Prostate gland (tissue), 2 donors: ENCODE data around the gene GNLY. TPM values are rescaled to one million over a fixed set of nuclear protein-coding genes. Genes with fewer than 3 reads are reported as not detected.

Source experiments
- DNase-seq: peaks from one replicate; pipeline ENCODE4 v3.0.0-alpha.2; 2019; ENCODE audit warnings: low spot score
- H3K27ac ChIP-seq, 2 donors: fragments of 200-600 bp; sonication (generic); 2 replicates each; pipeline ENCODE4 v1.5.1; 2017 to 2019
- H3K27me3 ChIP-seq: fragments of 200-600 bp; sonication (generic); replicated peaks from 2 replicates; pipeline ENCODE4 v1.5.1; 2019; ENCODE audit not compliant: insufficient read depth
- H3K36me3 ChIP-seq, 2 donors: fragments of 200-600 bp; sonication (generic); 1 replicate in 1 of 2; 2 replicates in 1 of 2; pipeline versions ENCODE4 v1.5.1 to v1.8.1; 2017 to 2019
- H3K4me1 ChIP-seq: fragments of 200-600 bp; sonication (generic); replicated peaks from 2 replicates; pipeline ENCODE4 v1.5.1; 2019
- H3K4me3 ChIP-seq, 2 donors: fragments of 200-600 bp; sonication (generic); 2 replicates each; pipeline ENCODE4 v1.5.1; 2017 to 2019
- H3K9me3 ChIP-seq: fragments of 200-600 bp; sonication (generic); 2 replicates; pipeline ENCODE4 v1.5.1; 2017
- POLR2A ChIP-seq: fragments of 450-650 bp; IDR thresholded peaks from one replicate; pipeline ENCODE4 v1.6.1; 2016; ENCODE audit warnings: antibody characterized with exemption, mild to moderate bottlenecking
- POLR2AphosphoS5 ChIP-seq: sonication (generic); formaldehyde crosslinking; IDR thresholded peaks from one replicate; pipeline ENCODE4 v1.6.1; 2017; ENCODE audit warnings: antibody characterized with exemption
- WGBS: methylation state at CpG from one replicate; pipeline ENCODE4 v1.1.5; 2018; 5-methylcytosine and 5-hydroxymethylcytosine counted together
- intact Hi-C: fragments of 100-400 bp; cut with DNase I; formaldehyde crosslinking; loops from one replicate; pipeline ENCODE4 v1.14.2; 2022
- total RNA-seq, 2 donors: library from RNA; depleted of rRNA; stranded (reverse); fragments of >200 nt; gene quantifications; one replicate each; pipeline ENCODE4 v1.1.0, GENCODE V29; 2016
- TF ChIP-seq, protein P1 (sequence below), 4 experiments: fragments of 200-600 bp in 2 of 4; fragments of 450-650 bp in 2 of 4; sonication (generic) in 2 of 4; IDR thresholded peaks; 1 replicate in 3 of 4; 2 replicates in 1 of 4; pipeline ENCODE4 v1.5.1; 2016 to 2019; ENCODE audit warnings: antibody characterized with exemption in 4 of 4, mild to moderate bottlenecking in 2 of 4, moderate library complexity in 2 of 4

The GNLY gene
- total RNA-seq, 2 donors from 2014 or later: 0.36 to 0.68 TPM

DNA sequence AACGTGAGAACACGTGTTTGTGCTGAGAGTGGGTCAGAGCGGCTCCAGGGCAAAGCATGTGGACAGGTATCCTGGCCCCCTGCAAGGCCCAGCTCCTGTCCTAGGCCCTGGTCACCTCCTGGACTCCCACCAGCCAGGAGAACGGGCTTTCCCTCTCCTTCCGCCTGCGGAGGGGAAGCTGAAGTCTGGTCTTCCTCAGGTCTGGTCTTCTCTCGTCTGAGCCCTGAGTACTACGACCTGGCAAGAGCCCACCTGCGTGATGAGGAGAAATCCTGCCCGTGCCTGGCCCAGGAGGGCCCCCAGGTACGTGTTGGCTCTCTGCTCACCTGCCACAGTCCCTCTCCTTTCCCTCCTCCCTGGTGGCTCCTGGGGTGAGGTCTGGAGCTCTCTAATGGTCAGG lies 963 bp downstream of the GNLY start:
- Histone ChIP-seq H3K27ac (no peak overlapping the region), H3K4me1 (no peaks in the 10 kb centered on the region), H3K27me3 (no peaks in the 10 kb centered on the region), H3K9me3 (no peaks in the 10 kb centered on the region), H3K36me3 (no peaks in the 10 kb centered on the region), H3K4me3 (no peak overlapping the region)
- intact Hi-C loops: no loop called here
- no peak for DNase-seq
- TF ChIP-seq, protein P1, sequence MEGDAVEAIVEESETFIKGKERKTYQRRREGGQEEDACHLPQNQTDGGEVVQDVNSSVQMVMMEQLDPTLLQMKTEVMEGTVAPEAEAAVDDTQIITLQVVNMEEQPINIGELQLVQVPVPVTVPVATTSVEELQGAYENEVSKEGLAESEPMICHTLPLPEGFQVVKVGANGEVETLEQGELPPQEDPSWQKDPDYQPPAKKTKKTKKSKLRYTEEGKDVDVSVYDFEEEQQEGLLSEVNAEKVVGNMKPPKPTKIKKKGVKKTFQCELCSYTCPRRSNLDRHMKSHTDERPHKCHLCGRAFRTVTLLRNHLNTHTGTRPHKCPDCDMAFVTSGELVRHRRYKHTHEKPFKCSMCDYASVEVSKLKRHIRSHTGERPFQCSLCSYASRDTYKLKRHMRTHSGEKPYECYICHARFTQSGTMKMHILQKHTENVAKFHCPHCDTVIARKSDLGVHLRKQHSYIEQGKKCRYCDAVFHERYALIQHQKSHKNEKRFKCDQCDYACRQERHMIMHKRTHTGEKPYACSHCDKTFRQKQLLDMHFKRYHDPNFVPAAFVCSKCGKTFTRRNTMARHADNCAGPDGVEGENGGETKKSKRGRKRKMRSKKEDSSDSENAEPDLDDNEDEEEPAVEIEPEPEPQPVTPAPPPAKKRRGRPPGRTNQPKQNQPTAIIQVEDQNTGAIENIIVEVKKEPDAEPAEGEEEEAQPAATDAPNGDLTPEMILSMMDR (IDR thresholded peaks at IDR 0.05): no peak
- no peak for TF ChIP-seq POLR2AphosphoS5
- TF ChIP-seq POLR2A: no peak
- WGBS: 80% methylated on average over 11 of the region's 11 CpGs

DNA sequence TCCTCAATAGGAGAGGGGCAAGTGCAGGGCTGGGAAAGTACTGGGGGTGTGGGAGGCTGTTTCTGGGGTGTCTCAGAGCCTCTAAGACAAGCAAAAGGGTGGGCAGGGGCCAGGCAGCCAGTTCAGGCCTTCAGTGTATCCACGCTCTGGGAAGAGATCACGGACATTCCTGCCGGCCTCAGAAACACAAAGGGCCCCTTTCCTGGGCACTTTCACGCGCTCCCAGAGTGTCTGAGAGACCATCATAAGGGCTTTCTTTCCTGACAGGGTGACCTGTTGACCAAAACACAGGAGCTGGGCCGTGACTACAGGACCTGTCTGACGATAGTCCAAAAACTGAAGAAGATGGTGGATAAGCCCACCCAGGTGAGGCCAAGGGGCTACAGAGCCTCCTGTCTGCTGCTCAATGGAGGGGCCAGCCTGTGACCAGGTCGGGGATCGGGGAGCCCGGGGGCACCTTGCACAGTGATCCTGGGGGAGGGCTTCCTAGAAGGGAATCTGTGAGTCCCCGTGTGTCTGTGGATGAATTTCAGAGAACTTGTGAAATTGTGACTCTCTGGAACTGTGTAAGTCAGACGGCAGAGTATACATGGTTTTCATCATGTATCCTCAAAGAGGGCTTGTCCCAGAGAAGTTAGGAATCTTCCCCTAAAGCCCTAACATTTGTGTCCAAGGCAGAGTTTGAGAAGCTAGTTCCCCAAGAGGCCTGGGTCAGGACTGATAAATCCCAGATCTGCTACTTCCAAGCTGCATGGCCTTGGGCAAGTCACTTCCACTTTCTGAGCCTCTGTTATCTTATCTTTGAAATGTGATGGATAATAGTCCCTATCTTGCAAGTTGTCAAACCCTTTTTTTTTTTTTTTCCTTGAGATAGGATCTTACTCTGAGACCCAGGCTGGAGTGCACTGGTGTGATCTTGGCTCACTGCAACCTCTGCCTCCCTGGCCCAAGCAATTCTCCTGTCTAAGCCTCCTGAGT lies 1.8 kb downstream of the GNLY start:
- Histone ChIP-seq H3K9me3 (no peaks in the 10 kb centered on the region), H3K4me1 (no peaks in the 10 kb centered on the region), H3K4me3 (no peak overlapping the region), H3K36me3 (no peaks in the 10 kb centered on the region), H3K27me3 (no peaks in the 10 kb centered on the region), H3K27ac (no peak overlapping the region)
- TF ChIP-seq, protein P1 (IDR thresholded peaks at IDR 0.05): no peak
- TF ChIP-seq POLR2AphosphoS5 (no peak), POLR2A (no peak)
- WGBS: 92% methylated on average over 12 of the region's 12 CpGs
- DNase-seq: no peak
- intact Hi-C loops: no loop called here

DNA sequence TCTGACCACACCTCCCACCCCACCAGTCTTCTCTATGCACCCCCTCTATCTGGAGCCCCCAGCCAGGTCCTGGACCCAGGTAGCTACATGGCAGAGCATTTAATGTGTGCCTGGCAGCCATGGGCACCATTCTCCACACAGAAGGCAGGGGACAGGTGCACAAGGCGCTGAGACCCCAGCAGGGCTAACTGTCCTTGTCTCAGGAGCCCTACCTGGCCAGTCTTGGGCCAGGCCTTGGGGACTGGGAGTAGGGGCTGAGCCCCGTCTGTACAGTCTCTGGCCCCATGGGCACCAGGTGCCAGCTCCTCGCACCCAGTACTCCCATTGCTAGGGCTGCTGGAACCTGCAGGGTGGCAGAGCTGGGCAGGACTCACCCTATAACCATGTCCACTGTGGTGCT lies 2.9 kb downstream of the GNLY start:
- no peaks in the 10 kb centered on the region for H3K4me1 ChIP-seq

DNA sequence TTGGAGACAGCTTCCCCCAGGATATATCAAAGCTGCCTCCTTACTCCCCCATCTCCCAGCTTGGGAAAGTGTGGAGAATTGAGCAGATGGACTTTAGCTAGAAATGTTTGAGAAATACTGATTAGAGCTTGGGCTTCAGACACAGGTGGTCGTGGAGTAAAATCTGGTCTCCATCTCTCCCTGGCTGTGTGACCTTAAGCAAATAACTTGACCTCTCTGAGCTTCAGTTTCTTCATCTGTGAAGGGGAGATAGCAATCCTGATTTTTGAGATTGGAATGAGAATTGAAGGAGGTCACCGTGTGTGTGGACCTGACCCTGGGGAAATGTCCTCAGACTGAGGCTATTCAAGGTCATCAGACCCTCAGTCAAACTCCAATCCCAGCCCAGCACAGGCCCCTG lies 3.6 kb downstream of the GNLY start:
- 63% methylated on average over 2 of the region's 2 CpGs for WGBS
- intact Hi-C loops: no loop called here
- H3K9me3 ChIP-seq: no peaks in the 10 kb centered on the region
- no peak overlapping the region for H3K4me3 ChIP-seq
- H3K27ac ChIP-seq: no peak overlapping the region
- DNase-seq: no peak
- no peaks in the 10 kb centered on the region for H3K4me1 ChIP-seq
- no peaks in the 10 kb centered on the region for H3K27me3 ChIP-seq
- H3K36me3 ChIP-seq: no peaks in the 10 kb centered on the region
- TF ChIP-seq POLR2A: no peak
- no peak for TF ChIP-seq POLR2AphosphoS5
- TF ChIP-seq, protein P1 (IDR thresholded peaks at IDR 0.05): no peak

More for the DNA sequence above, 2.9 kb downstream of the GNLY start:
- H3K4me3 ChIP-seq: no peak overlapping the region
- TF ChIP-seq, protein P1 (IDR thresholded peaks at IDR 0.05): no peak
- TF ChIP-seq POLR2AphosphoS5: no peak
- no peak for TF ChIP-seq POLR2A
- no peaks in the 10 kb centered on the region for H3K9me3 ChIP-seq
- no peak for DNase-seq
- H3K27me3 ChIP-seq: no peaks in the 10 kb centered on the region
- 80% methylated on average over 3 of the region's 3 CpGs for WGBS
- intact Hi-C loops: no loop called here
- H3K36me3 ChIP-seq: no peaks in the 10 kb centered on the region
- H3K27ac ChIP-seq: no peak overlapping the region
